IMR-90 (cell line): ENCODE measurements around the gene GTSE1. TPM values are rescaled to one million over a fixed set of nuclear protein-coding genes. Genes with fewer than 3 reads are reported as not detected.

ENCODE experiments used
- ATAC-seq: fragments of 200-7000 bp; cut with Tn5 transposase; 2 replicates; pipeline ENCODE4 v1.9.1; 2020; ENCODE audit warnings: low read depth, mild to moderate bottlenecking, moderate library complexity
- BruUV-seq: library from RNA; stranded (reverse); fragments of 400-500 nt; replicated peaks from 2 replicates; lab custom pipeline; 2021; lab: Mats Ljungman, UMichigan
- CTCF ChIA-PET: fragments of 300-600 bp; formaldehyde crosslinking; extraction: SDS; loops from one replicate; lab custom pipeline; 2021; ENCODE audit warnings: antibody characterized with exemption; lab: Yijun Ruan, JAX
- POLR2A ChIA-PET: fragments of 300-600 bp; sonication (Branson Sonifier 250); formaldehyde crosslinking; loops from one replicate; lab custom pipeline; 2022; ENCODE audit warnings: antibody characterized with exemption; ENCODE audit not compliant: unreplicated experiment; lab: Charles Lee
- DNase-seq: peaks from one replicate; pipeline ENCODE4 v3.0.0; 2013
- H2AFZ ChIP-seq: replicated peaks from 2 replicates; pipeline ENCODE3; 2013; ENCODE audit warnings: low read length, mild to moderate bottlenecking; ENCODE audit not compliant: poor library complexity
- H2AK5ac ChIP-seq: 2 replicates; pipeline ENCODE4 v1.6.1; 2013; ENCODE audit warnings: low read depth, low read length, inconsistent platforms
- H2AK9ac ChIP-seq: replicated peaks from 2 replicates; pipeline ENCODE3; 2013; ENCODE audit warnings: mild to moderate bottlenecking, low read depth, low read length, moderate library complexity; ENCODE audit not compliant: poor library complexity
- H2BK120ac ChIP-seq: 2 replicates; pipeline ENCODE4 v1.6.1; 2013; ENCODE audit warnings: low read depth, low read length, inconsistent platforms
- H2BK15ac ChIP-seq: 3 replicates; pipeline ENCODE4 v1.6.1; 2013; ENCODE audit warnings: low read depth, low read length, inconsistent platforms
- H2BK20ac ChIP-seq: 2 replicates; pipeline ENCODE4 v1.6.1; 2013; ENCODE audit warnings: low read depth, mild to moderate bottlenecking, inconsistent platforms, low read length, moderate library complexity
- H2BK5ac ChIP-seq: 2 replicates; pipeline ENCODE4 v1.6.1; 2013; ENCODE audit warnings: mild to moderate bottlenecking, low read depth, low read length, inconsistent platforms; ENCODE audit not compliant: poor library complexity, severe bottlenecking
- H3K14ac ChIP-seq: replicated peaks from 2 replicates; pipeline ENCODE4 v1.6.1; 2013; ENCODE audit warnings: low read depth, low read length, inconsistent platforms
- H3K18ac ChIP-seq: 2 replicates; pipeline ENCODE4 v1.6.1; 2013; ENCODE audit warnings: low read depth, low read length, control low read depth
- H3K23ac ChIP-seq: 2 replicates; pipeline ENCODE4 v1.6.1; 2013; ENCODE audit warnings: low read depth, low read length, inconsistent platforms
- H3K27ac ChIP-seq: 2 replicates; pipeline ENCODE4 v1.5.1; 2013; ENCODE audit warnings: mild to moderate bottlenecking, control low read depth, low read length; ENCODE audit not compliant: insufficient read depth
- H3K27me3 ChIP-seq: 2 replicates; pipeline ENCODE4 v1.6.1; 2013; ENCODE audit warnings: low read length; ENCODE audit not compliant: control insufficient read depth, insufficient read depth
- H3K36me3 ChIP-seq: 2 replicates; pipeline ENCODE4 v1.6.1; 2013; ENCODE audit warnings: low read length, mixed read lengths; ENCODE audit not compliant: control insufficient read depth, insufficient read depth
- H3K4ac ChIP-seq: 2 replicates; pipeline ENCODE4 v1.6.1; 2013; ENCODE audit warnings: low read depth, low read length, inconsistent platforms
- H3K4me1 ChIP-seq: 2 replicates; pipeline ENCODE4 v1.6.1; 2013; ENCODE audit warnings: low read length, mixed read lengths; ENCODE audit not compliant: control insufficient read depth, insufficient read depth
- H3K4me2 ChIP-seq: 2 replicates; pipeline ENCODE4 v1.6.1; 2013; ENCODE audit warnings: low read depth, mild to moderate bottlenecking, control low read depth, low read length, moderate library complexity
- H3K4me3 ChIP-seq: 2 replicates; pipeline ENCODE4 v1.5.1; 2013; ENCODE audit warnings: low read depth, mild to moderate bottlenecking, control low read depth, low read length, moderate library complexity; ENCODE audit not compliant: insufficient read depth
- H3K56ac ChIP-seq: 2 replicates; pipeline ENCODE4 v1.6.1; 2013; ENCODE audit warnings: low read length, inconsistent platforms; ENCODE audit not compliant: insufficient read depth; ENCODE audit errors: extremely low read depth
- H3K79me1 ChIP-seq, 2 experiments: 2 replicates each; pipeline ENCODE4 v1.6.1; 2013; ENCODE audit warnings: low read length in 2 of 2, inconsistent platforms in 1 of 2, low read depth in 1 of 2
- H3K9ac ChIP-seq: 2 replicates; pipeline ENCODE4 v1.6.1; 2013; ENCODE audit warnings: low read depth, low read length, control low read depth
- H3K9me1 ChIP-seq: 2 replicates; pipeline ENCODE4 v1.6.1; 2013; ENCODE audit warnings: low read length, inconsistent platforms; ENCODE audit not compliant: insufficient read depth
- H3K9me3 ChIP-seq: 2 replicates; pipeline ENCODE4 v1.6.1; 2013; ENCODE audit warnings: low read length; ENCODE audit not compliant: control insufficient read depth, insufficient read depth
- H4K20me1 ChIP-seq: 2 replicates; pipeline ENCODE4 v1.6.1; 2013; ENCODE audit warnings: low read length, inconsistent platforms; ENCODE audit not compliant: insufficient read depth
- H4K5ac ChIP-seq: 2 replicates; pipeline ENCODE4 v1.6.1; 2013; ENCODE audit warnings: mild to moderate bottlenecking, low read depth, low read length, control low read depth
- H4K8ac ChIP-seq, 2 experiments: 2 replicates each; pipeline ENCODE4 v1.6.1; 2013; ENCODE audit warnings: low read depth in 2 of 2, low read length in 2 of 2, control low read depth in 1 of 2, inconsistent platforms in 1 of 2
- H4K91ac ChIP-seq: 2 replicates; pipeline ENCODE4 v1.6.1; 2013; ENCODE audit warnings: low read depth, low read length, inconsistent platforms; ENCODE audit not compliant: insufficient read depth
- MAFK ChIP-seq: IDR thresholded peaks from 2 replicates; pipeline ENCODE4 v1.6.1; 2012; ENCODE audit warnings: low read depth, low read length, improper control_type of control experiment
- WGBS, 2 experiments: methylation state at CpG; one replicate each; pipeline versions ENCODE4 v1.1.5 to v1.1.7; 2013; ENCODE audit warnings: missing lambda C conversion rate in 2 of 2; ENCODE audit not compliant: insufficient read length in 1 of 2; ENCODE audit errors: extremely low coverage in 2 of 2; 5-methylcytosine and 5-hydroxymethylcytosine counted together
- dilution Hi-C: fragments of 300-500 bp; cut with HindIII; formaldehyde crosslinking; loops from one replicate; pipeline ENCODE4 v1.14.3; 2018; ENCODE audit warnings: low sequenced_read_pairs; ENCODE audit not compliant: unreplicated experiment
- in situ Hi-C: fragments of 300-500 bp; cut with MboI; formaldehyde crosslinking; loops from 3 replicates; pipeline ENCODE4 v1.14.3; 2019; ENCODE audit warnings: low sequenced_read_pairs, inconsistent platforms, mixed read lengths
- intact Hi-C: fragments of 100-400 bp; cut with micrococcal nuclease; formaldehyde crosslinking; loops from 2 replicates; pipeline ENCODE4 v1.10.0; 2022
- polyA plus RNA-seq, 3 experiments: library from polyadenylated mRNA; depleted of rRNA; stranded (reverse); fragments of >200 nt; gene quantifications; 2 replicates each; pipeline ENCODE4 v1.2.3, GENCODE V29; 2012; ENCODE audit warnings: low replicate concordance in 1 of 3
- total RNA-seq: library from RNA; depleted of rRNA; stranded (reverse); fragments of >200 nt; gene quantifications from 2 replicates; pipeline ENCODE4 v1.2.3, GENCODE V29; 2012

The GTSE1 gene
- total and polyA plus RNA-seq, 2 of the 4 experiments (the other 2 are of a cell fraction) = 5.9 to 17.1 TPM

GRCh38 chr22:46339956-46340355 is 43.3 kb downstream of the GTSE1 start:
- no peak overlapping the region for H3K14ac ChIP-seq
- in situ Hi-C loops = no loop called here
- dilution Hi-C loops = no loop called here
- ChIA-PET CTCF (no interaction called here), POLR2A (no interaction called here)
- no peak overlapping the region for H3K4me2 ChIP-seq
- no peak overlapping the region for H3K23ac ChIP-seq
- H3K4ac ChIP-seq = no peak overlapping the region
- peaks cover 6% of the 10 kb centered on the region; the same call in 1 of the 2 replicates for H3K9me1 ChIP-seq
- no peak overlapping the region for H4K91ac ChIP-seq
- no peak overlapping the region for H4K8ac ChIP-seq
- no peaks in the 10 kb centered on the region for H3K27me3 ChIP-seq
- H3K9ac ChIP-seq = no peak overlapping the region
- DNase-seq (no peak), ATAC-seq (no peak)
- H2BK120ac ChIP-seq = no peak overlapping the region
- no peak overlapping the region for H2AK5ac ChIP-seq
- no peak overlapping the region for H2BK20ac ChIP-seq
- intact Hi-C loops = no loop called here
- BruUV-seq = no TSS peak
- peaks cover 9% of the 10 kb centered on the region; the same call in 1 of the 2 replicates for H4K20me1 ChIP-seq
- no peak overlapping the region for H2AFZ ChIP-seq
- WGBS, 2 experiments = 96% methylated on average over 5 of the region's 5 CpGs; no CpG with 5 or more reads in 1 of the 2 experiments
- TF ChIP-seq MAFK = no peak
- no peak overlapping the region for H4K5ac ChIP-seq
- H3K27ac ChIP-seq = no peak overlapping the region
- peaks cover 2% of the 10 kb centered on the region; the same call in 1 of the 2 replicates for H3K4me1 ChIP-seq
- no peaks in the 10 kb centered on the region for H3K9me3 ChIP-seq
- H2BK15ac ChIP-seq = no peak overlapping the region
- no peak overlapping the region for H3K4me3 ChIP-seq
- H3K18ac ChIP-seq = no peak overlapping the region
- H2AK9ac ChIP-seq = no peak overlapping the region
- H3K36me3 ChIP-seq = peaks cover 50% of the 10 kb centered on the region
- no peak overlapping the region for H2BK5ac ChIP-seq
- H3K56ac ChIP-seq = no peak overlapping the region
- H3K79me1 ChIP-seq = peaks cover 42 to 46% of the 10 kb centered on the region in 2 experiments
